Neutrophil (primary cell): ENCODE results near the gene ATP1B4.

Source experiments
- H3K27ac ChIP-seq: fragments of 200-600 bp; sonication (generic); 2 replicates; pipeline ENCODE4 v1.5.1; 2016; ENCODE audit warnings: mild to moderate bottlenecking, moderate library complexity
- H3K27me3 ChIP-seq: fragments of 200-600 bp; sonication (generic); 2 replicates; pipeline ENCODE4 v1.6.0; 2016; ENCODE audit warnings: mild to moderate bottlenecking
- H3K36me3 ChIP-seq: fragments of 200-600 bp; sonication (generic); 2 replicates; pipeline ENCODE4 v1.5.1; 2017
- H3K4me1 ChIP-seq, 2 experiments: fragments of 200-600 bp in 1 of 2; sonication (generic) in 1 of 2; 1 replicate in 1 of 2; 2 replicates in 1 of 2; pipeline versions ENCODE4 v1.5.1 to v1.6.1; 2013 to 2016; ENCODE audit warnings: low read depth in 1 of 2, low read length in 1 of 2, mild to moderate bottlenecking in 1 of 2, moderate library complexity in 1 of 2; ENCODE audit not compliant: control insufficient read depth in 1 of 2, insufficient read depth in 1 of 2
- H3K4me3 ChIP-seq, 2 experiments: fragments of 200-600 bp in 1 of 2; sonication (generic) in 1 of 2; 1 replicate in 1 of 2; 2 replicates in 1 of 2; pipeline ENCODE4 v1.5.1; 2013 to 2016; ENCODE audit warnings: low read depth in 1 of 2, low read length in 1 of 2, mild to moderate bottlenecking in 1 of 2, moderate library complexity in 1 of 2
- H3K9me3 ChIP-seq: fragments of 200-600 bp; sonication (generic); 2 replicates; pipeline ENCODE4 v1.5.1; 2016
- TF ChIP-seq, protein P1 (sequence below): fragments of 200-600 bp; sonication (generic); IDR thresholded peaks from 2 replicates; pipeline ENCODE4 v1.5.1; 2016; ENCODE audit warnings: antibody characterized with exemption

ATP1B4 gene

DNA sequence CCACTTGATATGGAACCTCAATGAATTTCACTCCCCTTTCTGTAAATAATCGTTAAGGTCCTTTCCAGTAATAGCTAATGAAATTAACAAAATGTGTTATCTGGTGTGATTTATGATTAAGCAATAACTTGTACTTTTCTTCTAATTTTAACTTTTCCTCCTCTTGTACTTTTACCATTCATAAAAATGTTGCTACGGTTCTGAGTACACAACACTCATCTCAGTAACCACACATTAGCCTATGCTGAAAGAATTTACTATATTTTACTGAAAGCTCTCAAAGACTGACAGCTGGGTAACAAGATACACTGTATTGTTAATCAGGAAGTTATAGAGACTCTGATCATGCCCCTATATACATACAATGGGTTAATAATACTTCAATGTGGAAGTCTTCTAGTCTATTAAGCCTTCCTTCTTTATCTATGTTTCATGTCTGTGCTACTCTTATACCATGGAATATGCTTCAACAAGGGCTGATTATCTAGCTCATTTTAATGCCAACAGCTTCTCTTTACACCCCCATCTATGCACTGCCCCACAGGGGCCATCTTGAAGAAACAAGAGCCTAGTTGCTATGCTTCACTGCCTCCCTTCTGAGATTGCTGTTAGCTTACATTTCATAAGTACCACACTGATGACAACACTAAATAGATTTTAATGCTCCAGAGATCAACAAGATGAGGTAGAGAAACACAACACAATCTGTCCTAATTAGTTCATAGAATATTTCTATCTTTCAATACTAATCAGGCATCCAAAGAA, 68.1 kb downstream of the ATP1B4 start:
- no peak overlapping the region for H3K4me3 ChIP-seq
- TF ChIP-seq, protein P1, sequence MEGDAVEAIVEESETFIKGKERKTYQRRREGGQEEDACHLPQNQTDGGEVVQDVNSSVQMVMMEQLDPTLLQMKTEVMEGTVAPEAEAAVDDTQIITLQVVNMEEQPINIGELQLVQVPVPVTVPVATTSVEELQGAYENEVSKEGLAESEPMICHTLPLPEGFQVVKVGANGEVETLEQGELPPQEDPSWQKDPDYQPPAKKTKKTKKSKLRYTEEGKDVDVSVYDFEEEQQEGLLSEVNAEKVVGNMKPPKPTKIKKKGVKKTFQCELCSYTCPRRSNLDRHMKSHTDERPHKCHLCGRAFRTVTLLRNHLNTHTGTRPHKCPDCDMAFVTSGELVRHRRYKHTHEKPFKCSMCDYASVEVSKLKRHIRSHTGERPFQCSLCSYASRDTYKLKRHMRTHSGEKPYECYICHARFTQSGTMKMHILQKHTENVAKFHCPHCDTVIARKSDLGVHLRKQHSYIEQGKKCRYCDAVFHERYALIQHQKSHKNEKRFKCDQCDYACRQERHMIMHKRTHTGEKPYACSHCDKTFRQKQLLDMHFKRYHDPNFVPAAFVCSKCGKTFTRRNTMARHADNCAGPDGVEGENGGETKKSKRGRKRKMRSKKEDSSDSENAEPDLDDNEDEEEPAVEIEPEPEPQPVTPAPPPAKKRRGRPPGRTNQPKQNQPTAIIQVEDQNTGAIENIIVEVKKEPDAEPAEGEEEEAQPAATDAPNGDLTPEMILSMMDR, result no peak
- H3K36me3 ChIP-seq, result peaks cover 18% of the 10 kb centered on the region
- H3K4me1 ChIP-seq, result no peaks in the 10 kb centered on the region
- no peaks in the 10 kb centered on the region for H3K9me3 ChIP-seq
- H3K27ac ChIP-seq, result no peak overlapping the region
- H3K27me3 ChIP-seq, result no peaks in the 10 kb centered on the region
